BE2C (cell line): Measurements from ENCODE around the gene TMCO2.

Experiments
- DNase-seq: peaks from one replicate; pipeline ENCODE4 v3.0.0-alpha.2; 2020
- H3K27me3 ChIP-seq: fragments of 250-450 bp; sonication (Bioruptor Pico); 2 replicates; pipeline ENCODE4 v1.5.1; 2020; ENCODE audit warnings: mild to moderate bottlenecking
- H3K36me3 ChIP-seq: fragments of 250-450 bp; sonication (Bioruptor Pico); 2 replicates; pipeline ENCODE4 v1.5.1; 2020; ENCODE audit warnings: mild to moderate bottlenecking
- H3K4me1 ChIP-seq: fragments of 250-450 bp; sonication (Bioruptor Pico); 2 replicates; pipeline ENCODE4 v1.5.1; 2020
- H3K4me3 ChIP-seq: 2 replicates; pipeline ENCODE4 v1.5.1; 2011; ENCODE audit warnings: low read depth, low read length
- H3K9me3 ChIP-seq: fragments of 250-450 bp; sonication (Bioruptor Pico); 2 replicates; pipeline ENCODE4 v1.5.1; 2020
- TF ChIP-seq, protein P1 (sequence below): IDR thresholded peaks from 2 replicates; pipeline ENCODE4 v1.5.1; 2012; ENCODE audit warnings: mild to moderate bottlenecking, low read depth, low read length

Gene TMCO2

GRCh38 chr1:40221977-40222772 is 25.6 kb upstream of the TMCO2 start:
- H3K36me3 ChIP-seq, result no peaks in the 10 kb centered on the region
- TF ChIP-seq, protein P1, sequence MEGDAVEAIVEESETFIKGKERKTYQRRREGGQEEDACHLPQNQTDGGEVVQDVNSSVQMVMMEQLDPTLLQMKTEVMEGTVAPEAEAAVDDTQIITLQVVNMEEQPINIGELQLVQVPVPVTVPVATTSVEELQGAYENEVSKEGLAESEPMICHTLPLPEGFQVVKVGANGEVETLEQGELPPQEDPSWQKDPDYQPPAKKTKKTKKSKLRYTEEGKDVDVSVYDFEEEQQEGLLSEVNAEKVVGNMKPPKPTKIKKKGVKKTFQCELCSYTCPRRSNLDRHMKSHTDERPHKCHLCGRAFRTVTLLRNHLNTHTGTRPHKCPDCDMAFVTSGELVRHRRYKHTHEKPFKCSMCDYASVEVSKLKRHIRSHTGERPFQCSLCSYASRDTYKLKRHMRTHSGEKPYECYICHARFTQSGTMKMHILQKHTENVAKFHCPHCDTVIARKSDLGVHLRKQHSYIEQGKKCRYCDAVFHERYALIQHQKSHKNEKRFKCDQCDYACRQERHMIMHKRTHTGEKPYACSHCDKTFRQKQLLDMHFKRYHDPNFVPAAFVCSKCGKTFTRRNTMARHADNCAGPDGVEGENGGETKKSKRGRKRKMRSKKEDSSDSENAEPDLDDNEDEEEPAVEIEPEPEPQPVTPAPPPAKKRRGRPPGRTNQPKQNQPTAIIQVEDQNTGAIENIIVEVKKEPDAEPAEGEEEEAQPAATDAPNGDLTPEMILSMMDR, result no peak
- no peak overlapping the region for H3K4me3 ChIP-seq

GRCh38 chr1:40224040-40224439 is 23.7 kb upstream of the TMCO2 start:
- H3K9me3 ChIP-seq, result no peaks in the 10 kb centered on the region
- TF ChIP-seq, protein P1, result no peak
- no peaks in the 10 kb centered on the region for H3K36me3 ChIP-seq
- H3K4me3 ChIP-seq, result no peak overlapping the region
- no peak for DNase-seq
- H3K27me3 ChIP-seq, result no peaks in the 10 kb centered on the region
- no peaks in the 10 kb centered on the region for H3K4me1 ChIP-seq

More at GRCh38 chr1:40221977-40222772, 25.6 kb upstream of the TMCO2 start:
- H3K27me3 ChIP-seq, result no peaks in the 10 kb centered on the region
- no peak for DNase-seq
- H3K9me3 ChIP-seq, result no peaks in the 10 kb centered on the region
- no peaks in the 10 kb centered on the region for H3K4me1 ChIP-seq

DNA sequence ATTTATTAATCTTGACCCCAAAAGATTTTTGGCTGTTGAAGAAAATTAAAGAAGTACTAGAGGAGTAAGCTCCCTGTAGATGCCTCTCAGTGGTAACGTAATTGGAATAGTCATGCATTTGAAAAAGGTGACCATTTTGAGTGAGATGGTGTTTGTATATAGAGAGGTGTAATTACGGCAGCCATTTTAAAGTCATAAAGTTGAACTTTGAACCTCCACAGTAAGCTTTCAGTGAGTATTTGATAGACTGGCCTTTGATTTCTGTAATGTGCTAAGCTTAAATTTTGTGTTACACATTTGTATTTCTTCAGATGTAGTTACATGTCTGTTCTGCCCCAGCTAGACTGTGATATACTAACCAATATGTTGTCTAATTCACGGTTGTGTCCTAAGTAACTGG is 21.5 kb upstream of the TMCO2 start:
- no peaks in the 10 kb centered on the region for H3K36me3 ChIP-seq

GRCh38 chr1:40232444-40232843 is 15.3 kb upstream of the TMCO2 start:
- TF ChIP-seq, protein P1, result no peak
- Histone ChIP-seq H3K36me3 (peaks cover 12% of the 10 kb centered on the region), H3K9me3 (no peaks in the 10 kb centered on the region), H3K4me3 (no peak overlapping the region), H3K27me3 (no peaks in the 10 kb centered on the region), H3K4me1 (no peaks in the 10 kb centered on the region)
- peak; percentile 10 for DNase-seq

More for the DNA sequence above, 21.5 kb upstream of the TMCO2 start:
- H3K27me3 ChIP-seq, result no peaks in the 10 kb centered on the region
- no peaks in the 10 kb centered on the region for H3K4me1 ChIP-seq
- no peak overlapping the region for H3K4me3 ChIP-seq
- no peak for DNase-seq
- H3K9me3 ChIP-seq, result no peaks in the 10 kb centered on the region
- TF ChIP-seq, protein P1, result no peak

GRCh38 chr1:40239626-40240025 is 8.1 kb upstream of the TMCO2 start:
- Histone ChIP-seq H3K4me3 (no peak overlapping the region), H3K9me3 (no peaks in the 10 kb centered on the region), H3K36me3 (peaks cover 18% of the 10 kb centered on the region), H3K4me1 (no peaks in the 10 kb centered on the region), H3K27me3 (no peaks in the 10 kb centered on the region)
- DNase-seq, result no peak
- TF ChIP-seq, protein P1, result no peak

GRCh38 chr1:40240390-40240789 is 7.3 kb upstream of the TMCO2 start:
- Histone ChIP-seq H3K36me3 (peaks cover 18% of the 10 kb centered on the region), H3K4me1 (no peaks in the 10 kb centered on the region), H3K27me3 (no peaks in the 10 kb centered on the region), H3K9me3 (no peaks in the 10 kb centered on the region), H3K4me3 (no peak overlapping the region)
- TF ChIP-seq, protein P1, result no peak
- no peak for DNase-seq
